MM.1S (cell line): Measurements from ENCODE around the gene CSF1.

Source experiments
- DNase-seq: peaks from one replicate; pipeline ENCODE4 v3.0.0-alpha.2; 2015
- H2AFZ ChIP-seq: fragments of 300-600 bp; sonication (generic); 2 replicates; pipeline ENCODE4 v1.6.0; 2016; ENCODE audit warnings: antibody characterized with exemption, low read length
- H3F3A ChIP-seq: fragments of 300-600 bp; sonication (generic); 2 replicates; pipeline ENCODE4 v1.6.1; 2016; ENCODE audit warnings: mild to moderate bottlenecking, antibody characterized with exemption, low read length, moderate library complexity, mixed read lengths; ENCODE audit not compliant: insufficient read depth
- H3K27ac ChIP-seq: fragments of 300-600 bp; sonication (generic); 2 replicates; pipeline ENCODE4 v1.5.1; 2016; ENCODE audit warnings: mild to moderate bottlenecking, low read length
- H3K27me3 ChIP-seq: fragments of 300-600 bp; sonication (generic); replicated peaks from 2 replicates; pipeline ENCODE4 v1.6.0; 2016; ENCODE audit warnings: low read length; ENCODE audit not compliant: insufficient read depth
- H3K36me3 ChIP-seq: fragments of 300-600 bp; sonication (generic); replicated peaks from 2 replicates; pipeline ENCODE4 v1.6.1; 2016; ENCODE audit warnings: mild to moderate bottlenecking, low read length, mixed read lengths; ENCODE audit not compliant: insufficient read depth
- H3K4me1 ChIP-seq: fragments of 300-600 bp; sonication (generic); 2 replicates; pipeline ENCODE4 v1.6.1; 2016; ENCODE audit warnings: low read length, mixed read lengths
- H3K4me2 ChIP-seq: fragments of 300-600 bp; sonication (generic); 2 replicates; pipeline ENCODE4 v1.6.0; 2016; ENCODE audit warnings: low read depth, low read length
- H3K4me3 ChIP-seq: fragments of 300-600 bp; sonication (generic); 2 replicates; pipeline ENCODE4 v1.5.1; 2016; ENCODE audit warnings: low read length, mixed read lengths
- H3K79me2 ChIP-seq: fragments of 300-600 bp; sonication (generic); 2 replicates; pipeline ENCODE4 v1.6.1; 2016; ENCODE audit warnings: mixed run types, low read length, mixed read lengths
- H3K9ac ChIP-seq: fragments of 300-600 bp; sonication (generic); 2 replicates; pipeline ENCODE4 v1.6.1; 2016; ENCODE audit warnings: low read length, mixed read lengths
- H3K9me2 ChIP-seq: fragments of 300-600 bp; sonication (generic); replicated peaks from 2 replicates; pipeline ENCODE4 v1.6.1; 2016; ENCODE audit warnings: mild to moderate bottlenecking, low read length, mixed read lengths; ENCODE audit not compliant: insufficient read depth
- H3K9me3 ChIP-seq: fragments of 300-600 bp; sonication (generic); replicated peaks from 2 replicates; pipeline ENCODE4 v1.6.1; 2016; ENCODE audit warnings: mild to moderate bottlenecking, low read length, mixed read lengths; ENCODE audit not compliant: insufficient read depth
- H4K20me1 ChIP-seq: fragments of 300-600 bp; sonication (generic); 2 replicates; pipeline ENCODE4 v1.6.1; 2016; ENCODE audit warnings: mild to moderate bottlenecking, low read length, moderate library complexity, mixed read lengths; ENCODE audit not compliant: insufficient read depth
- EZH2 ChIP-seq: fragments of 300-600 bp; sonication (generic); optimal IDR thresholded peaks from 2 replicates; pipeline ENCODE3; 2017; ENCODE audit warnings: low read depth, mild to moderate bottlenecking, antibody characterized with exemption, low read length, mixed read lengths
- EZH2phosphoT487 ChIP-seq: fragments of 300-600 bp; sonication (generic); IDR thresholded peaks from 2 replicates; pipeline ENCODE4 v1.6.1; 2018; ENCODE audit warnings: antibody characterized with exemption, low read length
- TF ChIP-seq, protein P1 (sequence below): fragments of 300-600 bp; sonication (generic); IDR thresholded peaks from 2 replicates; pipeline ENCODE4 v1.5.1; 2016; ENCODE audit warnings: antibody characterized with exemption, low read length, mixed read lengths

CSF1 gene

DNA sequence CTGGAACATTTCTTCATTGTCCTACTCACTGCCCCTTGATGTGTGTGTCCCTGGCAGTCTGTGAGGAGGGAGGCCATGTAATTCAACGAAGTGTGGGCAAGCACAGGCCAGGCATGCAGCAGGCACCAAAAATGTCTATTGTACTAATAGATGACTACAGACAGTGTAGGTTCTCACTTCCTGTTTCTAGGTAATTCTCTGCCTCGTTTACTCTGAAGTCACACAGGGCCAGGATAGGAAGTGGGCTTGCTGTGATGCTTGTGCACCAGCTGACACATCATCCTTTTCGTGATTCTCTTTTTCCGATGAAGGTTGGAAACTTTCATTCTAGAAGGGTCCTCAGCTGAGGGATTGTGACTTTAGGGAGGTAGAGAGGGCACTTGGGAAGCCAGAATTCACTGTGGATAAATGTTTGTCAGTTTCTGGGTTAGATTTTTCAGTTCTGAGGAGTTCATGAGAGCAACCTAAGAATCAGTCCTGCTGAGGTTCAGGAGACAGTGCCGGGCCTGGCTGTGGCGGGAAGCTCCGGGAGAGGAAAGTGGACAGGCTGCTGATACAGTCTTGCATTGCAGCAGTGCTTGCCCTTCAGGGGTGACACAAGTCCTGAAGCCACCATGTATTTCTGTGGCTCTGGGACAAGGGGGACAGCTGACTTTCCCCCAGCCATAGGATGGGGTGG, 4.3 kb upstream of the CSF1 start:
- Histone ChIP-seq H3K9me2 (no peaks in the 10 kb centered on the region), H4K20me1 (no peaks in the 10 kb centered on the region), H2AFZ (peak overlapping the region; percentile 48), H3K9ac (no peak overlapping the region), H3K4me1 (peaks cover 14% of the 10 kb centered on the region), H3K79me2 (no peaks in the 10 kb centered on the region), H3K27ac (peak overlapping the region; percentile 52; the same call in 1 of the 2 replicates), H3K4me3 (no peak overlapping the region), H3K4me2 (no peak overlapping the region), H3F3A (no peaks in the 10 kb centered on the region), H3K9me3 (no peaks in the 10 kb centered on the region), H3K36me3 (no peaks in the 10 kb centered on the region), H3K27me3 (no peaks in the 10 kb centered on the region; the same call in none of the 2 replicates)
- TF ChIP-seq, protein P1, sequence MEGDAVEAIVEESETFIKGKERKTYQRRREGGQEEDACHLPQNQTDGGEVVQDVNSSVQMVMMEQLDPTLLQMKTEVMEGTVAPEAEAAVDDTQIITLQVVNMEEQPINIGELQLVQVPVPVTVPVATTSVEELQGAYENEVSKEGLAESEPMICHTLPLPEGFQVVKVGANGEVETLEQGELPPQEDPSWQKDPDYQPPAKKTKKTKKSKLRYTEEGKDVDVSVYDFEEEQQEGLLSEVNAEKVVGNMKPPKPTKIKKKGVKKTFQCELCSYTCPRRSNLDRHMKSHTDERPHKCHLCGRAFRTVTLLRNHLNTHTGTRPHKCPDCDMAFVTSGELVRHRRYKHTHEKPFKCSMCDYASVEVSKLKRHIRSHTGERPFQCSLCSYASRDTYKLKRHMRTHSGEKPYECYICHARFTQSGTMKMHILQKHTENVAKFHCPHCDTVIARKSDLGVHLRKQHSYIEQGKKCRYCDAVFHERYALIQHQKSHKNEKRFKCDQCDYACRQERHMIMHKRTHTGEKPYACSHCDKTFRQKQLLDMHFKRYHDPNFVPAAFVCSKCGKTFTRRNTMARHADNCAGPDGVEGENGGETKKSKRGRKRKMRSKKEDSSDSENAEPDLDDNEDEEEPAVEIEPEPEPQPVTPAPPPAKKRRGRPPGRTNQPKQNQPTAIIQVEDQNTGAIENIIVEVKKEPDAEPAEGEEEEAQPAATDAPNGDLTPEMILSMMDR = no peak
- TF ChIP-seq EZH2 (no peak), EZH2phosphoT487 (no peak)
- peak; percentile 30 for DNase-seq

DNA sequence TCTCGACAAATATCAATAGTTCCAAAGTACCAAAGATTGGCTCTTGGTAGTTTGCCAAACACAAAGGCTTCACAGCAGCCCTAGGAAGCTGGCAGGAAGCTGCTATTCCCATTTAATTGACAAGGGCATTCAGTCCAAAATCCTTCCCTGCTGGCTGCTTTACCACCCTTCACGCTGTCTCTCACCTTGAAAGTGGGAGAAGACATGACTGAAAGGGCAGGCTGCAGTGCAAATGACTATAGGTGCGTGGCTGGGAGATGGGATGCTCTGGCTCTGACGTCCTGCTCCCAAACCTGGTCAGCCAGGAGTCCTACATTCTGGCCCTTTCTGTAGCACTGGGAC, 3.8 kb upstream of the CSF1 start:
- Histone ChIP-seq H3K9me2 (no peaks in the 10 kb centered on the region), H3K4me3 (no peak overlapping the region), H3K27me3 (no peaks in the 10 kb centered on the region; the same call in none of the 2 replicates), H3K9ac (no peak overlapping the region), H3K4me2 (no peak overlapping the region), H4K20me1 (no peaks in the 10 kb centered on the region), H3K79me2 (no peaks in the 10 kb centered on the region), H3K4me1 (peaks cover 14% of the 10 kb centered on the region), H3K27ac (no peak overlapping the region; the same call in 1 of the 2 replicates), H3K9me3 (no peaks in the 10 kb centered on the region), H3K36me3 (no peaks in the 10 kb centered on the region), H2AFZ (no peak overlapping the region), H3F3A (no peaks in the 10 kb centered on the region)
- no peak for DNase-seq
- TF ChIP-seq EZH2phosphoT487 (no peak), EZH2 (no peak)
- TF ChIP-seq, protein P1 = no peak

DNA sequence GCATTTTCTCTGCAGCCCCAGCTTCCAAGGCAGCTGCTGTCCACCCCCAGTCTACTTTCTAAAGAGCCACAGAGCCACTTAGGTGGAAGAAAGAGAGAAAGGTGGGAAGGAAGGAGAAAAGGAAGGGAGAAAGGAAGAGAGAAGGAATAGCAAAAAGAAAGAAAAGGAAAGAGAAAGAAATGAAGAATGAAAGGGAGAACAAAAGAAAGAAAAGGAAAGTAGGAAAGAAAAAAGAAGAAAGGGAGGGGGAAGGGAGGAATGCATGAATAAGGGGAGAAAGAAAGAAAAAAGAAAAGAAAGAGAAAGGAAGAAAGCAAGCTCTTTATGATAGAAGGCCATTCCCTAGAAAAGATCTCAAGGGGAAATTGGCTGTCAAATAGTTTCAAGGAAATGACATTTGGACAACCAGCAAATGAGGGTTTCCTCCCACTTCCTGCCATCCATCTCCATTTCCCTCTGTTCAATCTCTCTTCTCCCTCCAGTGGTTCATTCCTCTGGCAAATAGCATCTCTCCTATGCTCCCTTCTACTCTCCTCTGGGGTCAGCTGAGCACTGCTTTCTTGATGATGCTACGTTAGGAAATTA, 3.4 kb upstream of the CSF1 start:
- Histone ChIP-seq H3F3A (no peaks in the 10 kb centered on the region), H3K36me3 (no peaks in the 10 kb centered on the region), H4K20me1 (no peaks in the 10 kb centered on the region), H3K4me2 (no peak overlapping the region), H3K79me2 (no peaks in the 10 kb centered on the region), H3K27me3 (no peaks in the 10 kb centered on the region; the same call in none of the 2 replicates), H3K4me1 (peaks cover 14% of the 10 kb centered on the region), H3K4me3 (no peak overlapping the region), H3K27ac (no peak overlapping the region), H2AFZ (no peak overlapping the region), H3K9me3 (no peaks in the 10 kb centered on the region), H3K9me2 (no peaks in the 10 kb centered on the region), H3K9ac (no peak overlapping the region)
- TF ChIP-seq EZH2phosphoT487 (no peak), EZH2 (no peak)
- TF ChIP-seq, protein P1 = no peak
- DNase-seq = no peak
